GDM1 (cell line): ENCODE measurements around the gene TSPAN1.

Experiments used
- DNase-seq: peaks from one replicate; lab custom pipeline; 2025; lab: John Stamatoyannopoulos, UW

Gene TSPAN1

DNA sequence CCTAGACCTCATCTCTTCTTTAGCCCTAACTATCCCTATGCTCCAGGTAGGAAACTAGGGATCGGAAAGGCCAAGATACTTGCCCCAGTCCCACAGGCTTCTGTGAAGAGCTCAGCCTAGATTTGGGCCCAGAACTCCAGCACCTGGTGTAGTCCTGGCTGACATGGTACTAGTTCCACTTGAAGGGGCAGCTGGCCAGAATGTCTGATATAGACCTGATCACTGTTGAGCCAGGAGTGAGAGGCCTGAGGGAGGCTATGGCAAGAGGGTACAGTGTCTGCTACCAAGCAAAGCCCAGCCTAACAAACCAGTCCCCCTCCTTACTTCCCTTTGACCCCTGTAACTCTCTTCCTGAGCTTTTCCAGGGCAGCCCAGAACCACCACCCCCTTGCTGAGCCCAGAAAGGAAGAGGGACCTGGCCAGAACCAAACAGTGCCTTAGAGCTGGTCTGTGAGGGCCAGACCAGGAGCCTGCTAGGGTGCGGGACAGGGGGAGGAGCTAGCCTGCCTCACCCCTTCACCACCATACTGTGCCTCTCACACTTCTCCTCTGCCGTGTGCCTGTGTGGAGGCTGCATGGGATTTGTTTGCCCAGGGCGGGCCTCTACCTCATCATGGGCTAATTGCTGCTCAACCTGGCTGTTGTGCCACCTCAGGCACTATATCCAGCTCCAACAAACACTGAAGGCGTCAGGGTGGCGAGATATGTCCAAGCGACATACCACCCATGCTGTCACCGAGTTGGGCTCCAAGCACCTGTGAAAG lies 12.4 kb downstream of the TSPAN1 start:
- DNase-seq, result no peak

DNA sequence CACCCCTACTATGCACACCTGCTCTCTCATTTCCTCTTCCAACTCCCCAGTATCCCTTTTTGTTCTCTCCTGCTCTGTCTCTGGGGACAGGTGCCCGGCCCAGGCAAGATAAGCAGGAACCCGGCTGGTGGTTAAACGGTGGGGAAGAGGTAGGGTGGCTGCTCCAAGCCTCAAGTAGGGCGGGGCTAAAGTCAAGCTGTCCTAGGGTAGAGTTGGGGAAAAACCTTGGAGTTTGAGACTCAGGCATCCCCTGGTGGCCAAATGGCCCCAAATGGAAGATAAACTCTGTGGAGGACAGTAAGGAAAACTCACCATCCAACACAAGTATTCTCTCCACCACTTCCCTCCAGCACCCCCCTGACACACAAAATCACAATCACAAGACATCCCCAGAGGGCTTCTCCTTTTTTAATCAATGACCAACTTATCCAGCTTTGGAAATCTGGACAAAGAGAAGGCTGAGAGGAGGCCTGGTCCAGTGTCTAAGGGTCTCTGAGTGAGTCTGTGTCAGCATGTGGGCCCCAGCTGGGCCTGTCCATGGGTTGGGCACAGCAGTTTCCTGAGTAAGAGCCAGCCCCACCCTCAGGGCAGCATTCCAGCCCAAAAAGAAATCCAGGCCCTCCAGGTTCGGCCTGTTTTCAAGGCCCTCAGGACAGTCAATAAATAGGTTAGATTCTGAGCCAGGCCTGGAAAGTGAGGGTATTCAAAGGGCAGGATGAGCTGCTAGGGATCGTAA lies 13.6 kb downstream of the TSPAN1 start:
- no peak for DNase-seq

DNA sequence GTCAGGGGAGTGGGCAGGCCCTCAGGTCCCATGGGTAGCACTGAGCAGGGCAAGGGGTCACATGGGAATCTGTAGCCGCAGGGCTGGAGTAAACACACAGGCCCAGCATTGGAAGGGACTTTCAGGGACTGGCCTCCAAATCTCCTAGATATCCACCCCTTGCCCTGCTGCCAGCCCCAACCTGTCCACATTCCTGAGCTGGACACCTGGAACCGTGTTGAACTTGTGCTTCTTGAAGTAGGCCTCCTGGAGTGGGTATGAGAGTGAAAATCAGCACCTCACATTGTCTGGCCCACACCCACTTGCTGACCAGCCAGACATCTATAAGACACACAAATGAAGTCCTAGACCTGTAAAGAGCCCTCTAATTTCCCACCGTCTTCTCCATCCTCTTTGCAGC lies 15.7 kb downstream of the TSPAN1 start:
- DNase-seq, result no peak

DNA sequence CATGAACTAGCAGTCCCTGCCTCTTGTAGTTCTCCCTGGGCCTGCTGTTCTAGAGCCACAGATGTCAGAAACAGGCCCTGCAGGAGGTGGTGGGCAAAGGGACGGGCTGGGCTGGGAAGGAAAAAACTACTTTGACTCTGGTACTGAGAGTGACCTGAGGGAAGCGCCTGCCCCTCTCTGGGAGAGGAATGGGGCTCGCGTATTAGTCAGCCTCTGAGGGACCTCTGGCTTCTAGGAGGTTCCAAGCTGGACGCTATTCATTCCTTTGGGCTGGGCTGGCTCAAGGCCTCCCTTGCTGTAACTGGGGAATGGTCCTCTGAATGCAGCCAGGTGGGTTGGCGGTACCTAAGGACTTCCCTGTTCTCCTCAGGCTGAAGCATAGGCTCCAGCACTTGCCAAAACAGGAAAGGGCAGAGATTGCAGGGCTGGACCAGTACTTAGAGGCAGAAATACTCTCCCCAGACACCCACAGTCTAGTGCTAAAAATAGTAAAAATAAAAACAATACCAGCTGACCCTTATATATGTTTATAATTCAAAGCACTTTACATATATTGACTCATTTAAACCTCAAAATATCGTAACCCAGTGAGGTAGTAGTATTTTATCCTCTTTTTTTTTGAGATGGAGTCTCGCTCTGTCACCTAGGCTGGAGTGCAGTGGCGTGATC lies 16.3 kb downstream of the TSPAN1 start:
- DNase-seq, result no peak

DNA sequence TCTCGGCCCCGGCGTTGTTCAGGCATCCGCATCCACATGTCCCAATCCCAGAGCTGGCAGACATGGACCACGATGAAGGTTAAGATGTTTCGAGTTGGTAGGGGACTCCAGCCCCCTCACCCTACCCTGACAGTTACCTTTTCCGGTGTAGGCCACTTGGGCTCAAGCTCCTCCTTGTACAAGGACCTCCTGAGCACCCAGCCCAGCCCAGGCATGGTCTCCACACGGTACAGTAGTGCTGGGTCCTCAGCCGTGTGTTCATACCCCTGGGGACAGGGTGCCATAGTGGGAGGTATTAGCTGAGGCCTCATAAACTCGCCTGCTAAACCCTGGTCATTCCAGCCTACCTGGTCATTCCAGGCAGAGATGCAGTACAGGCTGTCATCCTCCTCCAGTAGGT lies 17.3 kb downstream of the TSPAN1 start:
- DNase-seq, result no peak

DNA sequence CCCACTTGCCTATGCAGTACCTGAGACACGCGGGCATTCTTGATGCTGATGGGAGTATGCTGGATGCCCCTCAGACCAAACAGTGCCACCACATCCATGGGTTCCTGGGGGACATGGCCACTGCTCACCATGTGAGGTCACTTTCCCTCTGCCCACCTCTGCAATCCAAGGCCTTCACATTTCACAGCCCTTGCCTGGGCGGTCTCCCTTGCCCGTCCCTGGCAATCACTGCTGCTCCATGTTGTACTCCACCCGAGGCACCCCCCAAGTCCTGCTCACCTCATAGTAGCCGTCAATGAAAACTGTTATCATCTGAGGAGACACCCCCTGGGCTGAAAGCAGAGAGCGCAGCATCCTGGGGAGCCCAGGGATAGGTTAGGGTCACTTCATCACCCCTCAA lies 18.4 kb downstream of the TSPAN1 start:
- no peak for DNase-seq

DNA sequence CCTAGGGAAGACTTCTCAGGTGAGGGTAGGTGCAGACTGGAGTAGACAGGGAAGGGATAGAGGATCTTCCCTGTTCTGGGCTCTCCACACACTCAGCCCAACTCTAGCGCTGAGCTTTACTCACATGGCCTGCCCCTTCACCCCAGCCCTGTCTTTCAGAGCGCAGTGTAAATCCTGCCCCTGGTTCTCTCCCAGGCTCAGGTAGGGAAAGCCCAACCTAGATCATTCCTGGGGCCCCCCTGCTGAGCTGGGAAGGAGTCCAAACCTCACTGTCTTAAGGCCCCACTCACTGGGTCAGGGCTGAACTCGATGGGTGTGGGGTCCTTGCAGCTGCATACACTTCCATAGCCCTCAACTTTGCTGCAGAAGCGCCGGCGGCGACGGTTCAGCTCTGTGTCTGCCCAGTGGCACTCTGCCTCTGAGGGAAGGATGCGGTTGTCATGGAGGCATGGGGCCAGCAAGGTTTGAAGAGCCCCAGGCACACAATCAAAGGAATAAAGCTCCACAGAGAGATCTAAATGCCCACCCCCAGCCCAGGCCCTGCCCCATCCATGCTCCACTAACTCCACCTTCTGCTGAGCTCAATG lies 19.2 kb downstream of the TSPAN1 start:
- DNase-seq, result no peak

DNA sequence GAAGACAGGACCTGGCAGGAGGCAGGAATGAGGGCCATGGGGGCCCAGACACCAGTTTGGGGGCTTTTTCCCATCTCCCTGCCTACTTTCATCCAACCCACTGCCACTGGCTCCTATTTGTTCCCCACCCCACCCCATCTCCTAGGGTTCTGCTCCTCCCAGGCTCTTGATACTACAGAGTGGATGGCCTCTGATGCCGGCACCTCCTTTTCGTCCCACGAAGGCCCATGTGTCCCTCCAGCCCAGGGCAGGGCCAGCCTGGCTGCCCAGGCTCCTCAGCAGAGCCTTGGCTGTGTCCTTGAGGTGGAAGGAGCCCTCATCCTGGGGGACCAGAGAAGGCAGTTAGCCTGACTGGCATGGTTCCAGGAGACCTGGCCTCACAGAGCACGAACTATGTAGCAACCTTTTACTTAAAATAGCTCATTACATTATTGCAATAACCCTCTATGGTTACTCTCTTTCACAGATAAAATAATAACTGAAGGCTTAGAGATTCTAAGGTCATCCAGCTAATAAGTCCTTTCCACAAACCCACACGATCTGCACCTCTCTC lies 19.8 kb downstream of the TSPAN1 start:
- DNase-seq, result no peak

DNA sequence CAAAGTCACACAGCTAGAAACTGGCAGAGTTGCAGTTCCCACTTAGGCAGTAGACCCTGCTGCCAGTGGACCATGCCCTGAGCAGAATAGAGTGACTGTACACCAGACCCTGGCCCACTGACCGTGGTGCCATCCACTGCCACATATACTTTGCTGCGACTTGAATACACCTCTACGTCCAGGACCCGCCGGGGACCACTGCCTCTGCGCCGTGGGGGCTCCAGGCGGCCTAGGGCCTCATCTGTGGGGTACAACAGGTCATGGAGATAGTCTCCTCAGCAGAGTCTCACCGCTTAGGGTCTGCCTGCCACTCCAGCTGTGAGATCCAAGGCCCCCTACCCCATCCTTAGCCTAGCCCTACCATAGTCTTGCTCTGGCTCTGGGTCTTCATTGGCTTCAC lies 21.7 kb downstream of the TSPAN1 start:
- no peak for DNase-seq

DNA sequence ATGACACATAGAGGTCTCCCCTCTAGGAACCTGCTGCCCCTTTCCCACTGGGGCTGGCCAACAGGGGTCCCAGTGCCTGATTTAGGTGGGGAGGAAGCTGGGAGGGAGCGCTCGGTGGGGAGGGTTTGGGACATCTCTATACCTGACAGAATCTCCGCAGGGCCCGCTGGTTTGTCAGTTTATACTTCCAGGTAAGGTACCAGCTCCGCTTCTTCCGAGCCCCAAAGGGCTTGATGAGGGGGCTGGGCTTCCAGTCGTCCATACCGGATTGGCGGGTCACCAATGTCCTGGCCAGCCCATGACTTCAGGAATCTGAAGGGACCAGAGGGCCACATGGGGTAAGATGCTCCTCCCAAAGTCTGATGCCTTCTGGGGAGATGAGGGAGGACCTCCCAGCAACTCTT lies 22.7 kb downstream of the TSPAN1 start:
- DNase-seq, result no peak

DNA sequence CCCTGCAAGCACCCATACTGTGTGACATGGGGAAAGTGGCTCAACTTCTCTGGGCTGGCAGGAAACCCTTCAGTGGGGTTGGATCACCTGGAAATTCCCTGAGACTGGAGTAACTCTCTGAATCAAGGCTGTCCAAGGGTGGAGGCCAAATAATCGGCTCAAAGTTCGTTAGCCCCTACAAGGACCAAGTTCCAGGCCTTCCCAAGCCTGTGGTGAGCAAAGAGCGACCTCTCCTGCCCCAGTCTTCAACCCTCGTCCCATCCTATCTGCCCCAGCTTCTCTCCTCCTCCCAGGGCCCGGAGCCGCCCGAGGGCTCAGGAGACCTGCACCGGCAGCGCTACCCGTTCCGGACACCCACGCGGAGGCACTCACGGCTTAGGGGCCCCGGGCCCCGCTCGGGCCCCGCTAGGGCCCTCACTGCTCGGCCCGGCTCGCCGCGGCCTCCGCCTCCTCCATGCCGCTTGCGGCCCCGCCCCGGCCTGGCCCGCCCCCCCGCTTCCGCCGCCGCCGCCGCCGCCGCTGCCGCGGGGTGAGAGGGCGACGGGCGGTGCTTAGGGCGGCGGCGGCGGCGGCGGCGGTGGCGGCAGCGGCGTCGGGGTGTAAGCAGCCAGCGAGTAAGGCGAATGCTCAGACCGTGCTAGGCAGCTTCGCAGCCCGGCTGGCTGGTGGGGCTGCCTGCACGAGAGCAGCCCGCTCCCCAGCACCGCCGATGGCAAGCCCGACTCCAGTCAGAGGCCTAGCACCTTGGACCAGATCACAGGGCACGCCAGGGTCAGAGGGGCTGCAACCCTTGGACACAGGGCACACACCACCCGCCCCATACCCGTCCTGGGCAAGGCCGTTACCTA lies 23.3 kb downstream of the TSPAN1 start, which contains the start of gene POMGNT1:
TSS of gene POMGNT1 (minus strand) at position 471 of the 848 bp plus-strand sequence. CDS start 613 bp downstream, outside the sequence.
- peak; percentile 72 for DNase-seq

DNA sequence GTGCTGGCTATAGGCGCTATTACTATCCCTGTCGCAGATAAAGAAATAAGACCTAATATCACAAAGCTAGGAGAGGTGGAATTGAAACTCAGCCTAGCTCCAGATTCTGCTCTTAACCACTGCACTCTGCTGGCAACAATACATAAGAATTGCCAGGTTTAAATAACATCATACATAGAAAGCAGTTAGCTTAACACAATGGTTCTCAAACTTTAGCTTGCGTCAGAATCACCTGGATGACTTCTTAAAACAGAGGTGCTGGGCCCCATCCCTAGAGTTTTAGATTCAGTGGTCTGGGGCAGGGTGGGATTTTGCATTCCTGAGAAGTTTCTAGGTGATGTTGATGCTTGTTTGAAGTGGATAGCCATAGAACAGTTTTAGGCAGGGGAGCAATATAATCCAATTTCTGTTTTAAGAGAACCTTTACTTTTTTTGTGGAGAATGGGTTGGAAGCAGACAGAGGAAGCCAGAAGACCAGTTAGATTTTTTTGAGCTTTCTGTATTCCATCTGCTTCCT lies 24.4 kb downstream of the TSPAN1 start:
- no peak for DNase-seq

DNA sequence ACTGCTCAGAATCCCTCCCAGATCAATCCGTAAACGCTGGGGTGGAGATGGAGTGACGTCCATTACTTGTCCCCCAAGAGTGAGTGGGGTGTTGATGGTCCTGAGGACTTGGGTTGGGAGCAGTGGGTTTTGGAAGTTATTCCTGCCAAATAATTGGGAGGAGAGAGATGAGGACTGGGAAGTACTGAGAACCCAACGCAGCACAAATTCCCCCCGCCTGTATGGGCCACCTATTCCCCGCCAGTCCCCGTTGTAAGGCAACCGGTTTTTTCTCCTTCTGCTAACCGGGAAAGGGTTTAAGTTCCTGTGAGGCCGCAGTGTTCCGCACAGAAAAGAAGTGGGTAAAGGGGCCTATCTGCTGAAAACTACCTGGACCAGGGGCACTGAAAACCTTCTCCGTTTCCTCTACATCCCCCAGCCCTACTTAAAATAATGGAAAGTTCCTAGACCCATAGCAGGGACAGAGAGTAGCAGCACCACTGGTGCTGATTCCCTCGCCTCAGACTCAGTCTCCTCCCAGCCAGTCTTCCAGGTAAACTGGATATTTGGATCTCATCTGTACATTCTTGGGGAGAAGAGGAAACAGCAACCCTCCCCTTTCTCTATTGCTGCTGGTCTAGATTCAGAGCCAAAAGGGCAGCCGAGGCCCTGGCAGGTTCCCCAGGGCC lies 29.0 kb downstream of the TSPAN1 start:
- DNase-seq, result no peak

DNA sequence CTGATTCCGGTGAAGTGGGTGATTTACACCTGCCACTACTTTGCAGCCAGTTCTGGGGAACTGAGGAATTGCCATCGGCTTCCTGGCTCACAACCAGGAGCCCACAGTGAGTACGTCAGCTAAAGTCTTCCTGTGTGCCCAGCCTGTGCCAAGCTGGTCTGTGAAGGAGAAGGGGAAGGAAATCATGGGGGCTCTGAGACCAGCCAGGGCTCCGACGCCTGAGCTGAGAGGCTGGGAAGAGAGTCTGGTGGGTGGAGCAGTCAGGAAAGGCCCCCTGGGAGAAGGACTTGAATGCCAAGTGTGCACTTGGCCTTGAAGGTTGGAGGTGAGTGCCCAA lies 29.5 kb downstream of the TSPAN1 start:
- no peak for DNase-seq

DNA sequence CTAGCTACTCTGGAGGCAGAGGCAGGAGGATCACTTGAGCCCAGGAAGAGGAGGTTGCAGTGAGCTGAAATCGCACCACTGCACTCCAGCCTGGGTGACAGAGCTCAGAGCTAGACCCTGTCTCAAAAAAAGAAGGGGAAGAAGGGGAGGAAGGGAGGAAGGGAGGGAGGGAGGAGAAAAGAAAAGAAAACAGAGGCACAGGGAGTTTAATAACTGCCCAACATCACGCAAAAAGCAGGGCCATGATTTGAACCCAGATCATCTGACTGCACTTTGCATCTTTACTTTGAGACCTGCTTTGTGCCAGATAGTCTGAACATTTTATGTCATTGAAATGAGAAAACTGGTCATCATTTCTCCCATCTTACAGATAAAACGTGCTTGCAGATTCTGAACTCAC lies 30.3 kb downstream of the TSPAN1 start:
- no peak for DNase-seq

DNA sequence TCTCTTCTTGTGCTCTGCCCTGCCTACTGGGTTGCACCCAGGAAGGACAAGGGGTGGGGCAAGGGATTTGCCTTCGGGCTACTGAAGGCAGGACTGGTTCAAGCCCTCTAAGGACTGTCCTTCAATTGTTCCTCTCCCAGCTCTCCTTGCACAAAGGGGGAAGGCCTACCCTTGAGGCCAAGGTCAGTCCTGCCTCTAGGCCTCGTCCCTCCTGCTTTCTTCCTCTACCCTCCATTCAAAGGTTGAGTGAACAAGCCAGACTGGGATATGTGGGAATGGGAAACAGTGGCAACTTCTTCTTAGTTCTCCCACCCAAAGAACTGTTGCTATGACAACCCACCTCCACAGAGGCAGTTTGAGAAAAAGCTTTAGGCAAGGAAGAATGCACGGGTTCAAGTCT lies 30.9 kb downstream of the TSPAN1 start:
- no peak for DNase-seq

DNA sequence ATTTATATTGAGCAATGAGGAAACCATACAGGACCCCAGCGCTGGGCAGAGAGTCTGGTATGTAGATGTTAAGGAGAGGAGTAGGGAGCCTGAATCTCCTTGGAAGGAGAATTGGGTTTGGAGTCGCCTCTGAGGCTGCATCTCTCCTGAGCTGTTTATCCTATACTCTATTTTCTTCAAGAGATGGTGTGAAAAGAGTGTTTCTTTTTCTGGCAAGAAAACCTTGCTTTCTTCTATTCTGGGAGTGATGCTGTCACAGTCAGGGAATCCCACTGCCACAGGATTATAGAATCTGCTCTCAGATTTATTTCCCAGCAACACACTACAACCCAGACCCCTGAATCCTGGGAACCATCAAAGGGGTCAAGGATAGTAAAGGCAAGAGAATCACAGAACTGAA lies 31.5 kb downstream of the TSPAN1 start:
- DNase-seq, result no peak

DNA sequence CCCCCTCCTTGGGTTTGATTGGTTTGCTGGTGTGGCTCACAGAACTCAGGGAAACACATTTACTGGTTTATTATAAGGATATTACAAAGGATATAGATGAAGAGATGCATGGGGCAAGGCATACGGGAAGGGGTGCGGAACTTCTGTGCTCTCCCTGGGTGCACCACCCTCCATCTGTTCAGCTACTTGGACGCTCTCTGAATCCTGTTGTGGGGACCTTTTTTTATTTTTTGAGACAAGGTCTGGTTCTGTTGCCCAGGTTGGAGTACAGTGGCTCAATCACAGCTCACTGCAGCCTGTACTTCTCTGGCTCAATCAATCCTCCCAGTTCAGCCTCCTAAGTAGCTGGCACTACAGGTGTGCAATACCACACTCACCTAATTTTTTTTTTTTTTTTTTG lies 35.7 kb downstream of the TSPAN1 start:
- no peak for DNase-seq

DNA sequence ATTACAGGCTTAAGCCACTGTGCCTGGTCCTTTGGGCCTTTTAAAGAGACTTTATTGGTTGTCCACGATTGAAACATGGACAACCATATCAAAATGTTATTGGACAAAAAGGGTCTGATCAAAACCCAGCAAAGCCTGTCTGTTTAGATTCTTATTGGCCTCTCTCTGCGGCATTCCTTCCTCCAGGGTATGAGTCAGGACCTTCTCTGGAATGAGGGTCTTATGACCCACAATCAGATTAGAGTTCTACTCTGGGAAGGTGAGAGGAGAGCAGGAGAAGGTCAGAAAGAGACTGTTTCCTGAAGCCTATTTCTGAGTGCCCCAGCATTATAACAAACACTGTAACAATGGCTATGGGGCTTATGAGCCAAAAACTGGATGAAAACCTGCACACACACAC lies 36.2 kb downstream of the TSPAN1 start:
- no peak for DNase-seq

DNA sequence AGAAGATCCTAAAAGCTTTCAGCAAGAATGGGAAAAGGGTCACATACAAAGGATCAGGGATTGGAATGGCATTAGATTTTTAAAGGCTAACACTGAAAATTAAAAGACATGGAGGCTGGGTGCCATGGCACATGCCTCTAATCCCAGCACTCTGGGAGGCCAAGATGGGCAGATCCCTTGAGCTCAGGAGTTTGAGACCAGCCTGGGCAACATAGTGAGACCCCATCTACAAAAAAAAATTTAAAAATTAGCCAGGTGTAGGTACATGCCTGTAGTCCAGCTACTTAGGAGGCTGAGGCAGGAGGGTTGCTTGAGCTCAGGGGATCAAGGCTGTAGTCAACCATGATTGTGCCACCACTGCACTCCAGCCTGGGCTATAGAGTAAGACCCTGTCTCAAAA lies 40.6 kb downstream of the TSPAN1 start:
- no peak for DNase-seq

DNA sequence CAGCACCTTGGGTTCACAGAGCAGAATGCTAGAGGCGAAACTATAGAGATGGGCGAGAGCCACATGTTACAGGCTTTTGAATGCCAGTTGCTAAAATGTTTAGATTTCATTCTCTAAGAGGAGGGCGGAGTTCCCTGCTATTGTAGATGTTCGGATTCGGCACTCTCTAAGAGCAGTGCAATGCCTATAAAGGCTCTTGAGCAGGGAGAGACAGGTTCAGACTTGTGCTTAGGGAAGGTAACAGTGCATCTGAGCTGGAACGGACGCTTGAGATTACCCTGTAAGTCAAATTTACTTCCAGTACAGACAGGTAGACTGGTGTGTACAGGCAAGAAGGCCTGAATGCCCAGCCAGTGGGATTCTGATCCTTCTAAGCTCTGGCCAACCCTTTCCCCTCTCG lies 43.6 kb downstream of the TSPAN1 start:
- no peak for DNase-seq
